ENCODE measurements around the gene WDR54.

GRCh38 chr2:74418312-74418711 is 3.2 kb upstream of the WDR54 start:
- TF ChIP-seq, protein P1, sequence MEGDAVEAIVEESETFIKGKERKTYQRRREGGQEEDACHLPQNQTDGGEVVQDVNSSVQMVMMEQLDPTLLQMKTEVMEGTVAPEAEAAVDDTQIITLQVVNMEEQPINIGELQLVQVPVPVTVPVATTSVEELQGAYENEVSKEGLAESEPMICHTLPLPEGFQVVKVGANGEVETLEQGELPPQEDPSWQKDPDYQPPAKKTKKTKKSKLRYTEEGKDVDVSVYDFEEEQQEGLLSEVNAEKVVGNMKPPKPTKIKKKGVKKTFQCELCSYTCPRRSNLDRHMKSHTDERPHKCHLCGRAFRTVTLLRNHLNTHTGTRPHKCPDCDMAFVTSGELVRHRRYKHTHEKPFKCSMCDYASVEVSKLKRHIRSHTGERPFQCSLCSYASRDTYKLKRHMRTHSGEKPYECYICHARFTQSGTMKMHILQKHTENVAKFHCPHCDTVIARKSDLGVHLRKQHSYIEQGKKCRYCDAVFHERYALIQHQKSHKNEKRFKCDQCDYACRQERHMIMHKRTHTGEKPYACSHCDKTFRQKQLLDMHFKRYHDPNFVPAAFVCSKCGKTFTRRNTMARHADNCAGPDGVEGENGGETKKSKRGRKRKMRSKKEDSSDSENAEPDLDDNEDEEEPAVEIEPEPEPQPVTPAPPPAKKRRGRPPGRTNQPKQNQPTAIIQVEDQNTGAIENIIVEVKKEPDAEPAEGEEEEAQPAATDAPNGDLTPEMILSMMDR (IDR thresholded peaks at IDR 0.05), result no peak
- no peak for TF ChIP-seq POLR2A (IDR thresholded peaks at IDR 0.05)
